ENCODE measurements around the gene PDX1.

Gene PDX1

DNA sequence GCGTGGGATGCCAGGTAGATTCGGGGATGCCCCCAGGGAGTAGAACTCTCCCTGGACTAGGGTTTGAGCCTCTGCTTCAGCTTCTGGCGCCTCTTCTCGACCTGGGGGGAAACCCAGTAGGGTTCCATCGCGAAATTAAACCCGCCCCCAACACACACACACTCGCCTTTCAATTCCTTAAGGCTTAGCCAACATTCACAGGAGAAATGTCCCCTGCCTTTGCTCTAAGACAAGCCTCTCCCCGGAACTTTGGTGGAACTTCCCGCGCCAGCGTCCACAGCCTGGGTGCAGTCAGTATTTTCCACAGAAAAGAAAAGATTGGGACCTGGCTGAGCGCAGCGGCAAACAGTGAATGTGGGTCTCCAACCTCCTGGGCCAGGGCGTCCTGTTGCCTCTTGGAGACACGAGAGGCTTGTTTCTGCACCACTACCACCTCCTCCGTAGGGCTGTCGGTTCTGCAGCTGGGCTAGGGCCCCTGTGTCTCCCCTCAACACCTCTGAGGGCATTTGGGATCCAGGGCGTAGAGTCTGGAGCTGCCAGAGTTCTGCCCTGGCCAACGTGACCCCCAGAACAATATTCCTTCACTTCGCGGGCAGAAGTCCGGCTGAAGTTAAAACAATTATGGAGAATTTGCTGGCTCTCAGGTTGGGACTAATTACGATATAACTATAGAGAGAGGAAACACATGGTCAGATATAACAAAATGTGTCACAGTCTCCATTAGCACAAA, 3.2 kb downstream of the PDX1 start:
- DNase-seq (ENCODE audit: low read depth) = no peak

DNA sequence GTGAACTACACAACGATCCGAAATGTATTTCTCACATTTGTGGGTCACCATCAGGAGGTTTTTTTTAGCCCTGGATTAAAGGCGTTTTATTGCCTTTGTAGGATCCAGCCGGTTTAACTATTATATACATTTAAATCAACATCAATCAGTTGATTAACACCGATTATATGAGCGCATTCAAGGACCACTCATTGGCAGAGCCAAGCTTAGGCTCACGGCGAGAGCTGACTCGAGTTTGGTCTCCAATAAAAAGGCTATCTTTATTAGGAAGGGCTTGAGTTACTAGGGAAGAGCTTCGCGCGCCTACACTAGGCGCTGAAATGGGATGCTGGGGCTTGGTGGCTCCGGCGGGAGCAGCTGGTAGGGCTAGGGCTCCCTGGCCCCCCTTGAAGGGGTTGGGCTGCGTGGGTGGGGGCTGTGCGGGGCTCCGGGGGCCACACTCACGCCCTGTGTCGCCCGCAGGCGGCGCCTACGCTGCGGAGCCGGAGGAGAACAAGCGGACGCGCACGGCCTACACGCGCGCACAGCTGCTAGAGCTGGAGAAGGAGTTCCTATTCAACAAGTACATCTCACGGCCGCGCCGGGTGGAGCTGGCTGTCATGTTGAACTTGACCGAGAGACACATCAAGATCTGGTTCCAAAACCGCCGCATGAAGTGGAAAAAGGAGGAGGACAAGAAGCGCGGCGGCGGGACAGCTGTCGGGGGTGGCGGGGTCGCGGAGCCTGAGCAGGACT, 4.2 kb downstream of the PDX1 start:
- no peak for DNase-seq (ENCODE audit: low read depth)

DNA sequence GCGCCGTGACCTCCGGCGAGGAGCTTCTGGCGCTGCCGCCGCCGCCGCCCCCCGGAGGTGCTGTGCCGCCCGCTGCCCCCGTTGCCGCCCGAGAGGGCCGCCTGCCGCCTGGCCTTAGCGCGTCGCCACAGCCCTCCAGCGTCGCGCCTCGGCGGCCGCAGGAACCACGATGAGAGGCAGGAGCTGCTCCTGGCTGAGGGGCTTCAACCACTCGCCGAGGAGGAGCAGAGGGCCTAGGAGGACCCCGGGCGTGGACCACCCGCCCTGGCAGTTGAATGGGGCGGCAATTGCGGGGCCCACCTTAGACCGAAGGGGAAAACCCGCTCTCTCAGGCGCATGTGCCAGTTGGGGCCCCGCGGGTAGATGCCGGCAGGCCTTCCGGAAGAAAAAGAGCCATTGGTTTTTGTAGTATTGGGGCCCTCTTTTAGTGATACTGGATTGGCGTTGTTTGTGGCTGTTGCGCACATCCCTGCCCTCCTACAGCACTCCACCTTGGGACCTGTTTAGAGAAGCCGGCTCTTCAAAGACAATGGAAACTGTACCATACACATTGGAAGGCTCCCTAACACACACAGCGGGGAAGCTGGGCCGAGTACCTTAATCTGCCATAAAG, 4.8 kb downstream of the PDX1 start:
- DNase-seq (ENCODE audit: low read depth) = no peak

DNA sequence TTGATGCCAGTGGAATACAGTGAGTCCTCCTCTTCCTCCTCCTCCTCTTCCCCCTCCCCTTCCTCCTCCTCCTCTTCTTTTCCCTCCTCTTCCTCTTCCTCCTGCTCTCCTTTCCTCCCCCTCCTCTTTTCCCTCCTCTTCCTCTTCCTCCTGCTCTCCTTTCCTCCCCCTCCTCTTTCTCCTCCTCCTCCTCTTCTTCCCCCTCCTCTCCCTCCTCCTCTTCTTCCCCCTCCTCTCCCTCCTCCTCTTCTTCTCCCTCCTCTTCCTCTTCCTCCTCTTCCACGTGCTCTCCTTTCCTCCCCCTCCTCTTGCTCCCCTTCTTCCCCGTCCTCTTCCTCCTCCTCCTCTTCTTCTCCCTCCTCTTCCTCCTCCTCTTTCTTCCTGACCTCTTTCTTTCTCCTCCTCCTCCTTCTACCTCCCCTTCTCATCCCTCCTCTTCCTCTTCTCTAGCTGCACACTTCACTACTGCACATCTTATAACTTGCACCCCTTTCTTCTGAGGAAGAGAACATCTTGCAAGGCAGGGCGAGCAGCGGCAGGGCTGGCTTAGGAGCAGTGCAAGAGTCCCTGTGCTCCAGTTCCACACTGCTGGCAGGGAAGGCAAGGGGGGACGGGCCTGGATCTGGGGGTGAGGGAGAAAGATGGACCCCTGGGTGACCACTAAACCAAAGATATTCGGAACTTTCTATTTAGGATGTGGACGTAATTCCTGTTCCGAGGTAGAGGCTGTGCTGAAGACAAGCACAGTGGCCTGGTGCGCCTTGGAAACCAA, 5.6 kb downstream of the PDX1 start:
- no peak for DNase-seq (ENCODE audit: low read depth)

DNA sequence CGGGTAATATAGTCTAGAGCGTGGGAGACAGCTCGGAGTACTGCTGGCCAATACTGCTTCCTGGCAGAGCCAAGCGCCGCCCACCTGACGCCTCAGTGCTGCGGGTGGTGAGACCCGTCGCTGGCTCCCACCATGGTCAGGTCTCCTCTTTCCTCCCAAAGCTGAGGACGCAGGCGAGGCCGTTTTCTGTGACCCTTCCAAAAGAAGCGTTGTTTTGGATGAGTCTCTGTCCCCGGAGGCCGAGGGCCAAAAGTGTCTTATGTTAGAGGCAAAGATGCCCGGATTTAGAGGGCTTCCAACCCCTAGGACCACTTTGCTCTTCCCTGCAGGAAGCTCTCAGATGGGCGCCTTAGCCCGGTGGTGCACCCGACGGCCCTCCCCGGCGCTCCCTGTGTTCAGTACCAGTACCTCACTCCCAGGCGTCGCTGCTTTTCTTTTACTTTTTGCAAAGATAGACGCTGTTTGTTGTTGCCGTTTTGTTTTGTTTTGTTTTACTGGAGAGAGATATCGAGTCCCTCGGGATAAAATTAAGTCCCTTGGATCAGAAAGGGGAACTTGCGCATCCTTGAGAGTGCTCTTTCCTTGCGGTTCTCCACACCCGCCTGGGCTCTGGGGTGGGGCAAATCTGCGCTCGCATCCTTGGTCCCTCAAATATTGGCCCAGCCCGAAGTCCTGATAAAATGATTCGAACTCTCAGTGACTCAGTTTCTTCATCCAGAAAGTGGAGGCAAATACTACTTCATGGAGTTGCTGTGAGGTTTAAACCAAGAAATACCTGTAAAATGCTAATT, 7.0 kb downstream of the PDX1 start:
- no peak for DNase-seq (ENCODE audit: low read depth)

DNA sequence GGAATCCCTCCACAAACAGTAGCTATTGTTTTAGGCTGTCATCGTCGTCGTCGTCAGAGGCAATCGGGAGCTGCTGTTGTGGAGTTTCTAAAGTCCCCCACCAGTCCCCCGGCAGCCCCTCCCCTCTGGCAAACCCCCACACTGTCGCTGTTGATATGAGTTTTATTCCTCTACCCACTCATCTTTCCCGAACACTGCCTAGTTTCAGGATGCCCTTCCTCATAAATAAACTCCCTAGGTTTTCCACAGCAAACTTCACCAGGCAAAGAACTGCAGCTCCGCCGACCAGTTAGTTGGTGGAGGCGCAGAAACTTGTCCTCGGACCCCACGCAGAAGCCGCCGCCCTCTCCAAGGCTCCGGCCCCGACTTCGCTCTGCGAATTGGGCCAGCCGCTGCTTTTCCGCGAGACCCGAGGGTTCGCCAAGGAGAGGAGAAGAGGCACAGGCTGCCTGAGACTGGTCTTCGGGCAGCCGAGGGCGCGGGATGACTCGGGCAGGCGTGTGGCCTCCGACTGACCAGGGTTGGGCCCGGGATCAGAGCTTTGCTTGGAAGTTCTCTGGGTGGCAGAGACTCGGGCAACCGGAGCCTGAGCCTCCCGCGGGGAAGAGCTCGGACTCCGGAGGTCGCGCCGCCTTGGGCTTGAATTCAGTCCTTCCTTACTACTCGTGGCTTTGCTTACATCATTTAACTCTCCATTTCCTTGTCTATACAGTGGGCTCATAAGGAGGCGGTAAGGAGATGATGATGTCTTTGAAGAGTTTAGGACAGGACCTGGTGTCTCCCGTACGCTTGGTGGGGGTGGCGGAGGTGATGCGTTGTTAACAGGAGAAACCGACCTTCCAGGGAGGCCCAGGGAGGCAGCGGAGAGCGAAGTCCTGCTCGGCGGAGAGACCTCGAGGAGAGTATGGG, 7.9 kb downstream of the PDX1 start:
- no peak for DNase-seq (ENCODE audit: low read depth)

DNA sequence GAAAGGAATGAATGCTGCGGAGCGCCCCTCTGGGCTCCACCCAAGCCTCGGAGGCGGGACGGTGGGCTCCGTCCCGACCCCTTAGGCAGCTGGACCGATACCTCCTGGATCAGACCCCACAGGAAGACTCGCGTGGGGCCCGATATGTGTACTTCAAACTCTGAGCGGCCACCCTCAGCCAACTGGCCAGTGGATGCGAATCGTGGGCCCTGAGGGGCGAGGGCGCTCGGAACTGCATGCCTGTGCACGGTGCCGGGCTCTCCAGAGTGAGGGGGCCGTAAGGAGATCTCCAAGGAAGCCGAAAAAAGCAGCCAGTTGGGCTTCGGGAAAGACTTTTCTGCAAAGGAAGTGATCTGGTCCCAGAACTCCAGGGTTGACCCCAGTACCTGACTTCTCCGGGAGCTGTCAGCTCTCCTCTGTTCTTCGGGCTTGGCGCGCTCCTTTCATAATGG, 8.6 kb downstream of the PDX1 start:
- DNase-seq (ENCODE audit: low read depth) = no peak

DNA sequence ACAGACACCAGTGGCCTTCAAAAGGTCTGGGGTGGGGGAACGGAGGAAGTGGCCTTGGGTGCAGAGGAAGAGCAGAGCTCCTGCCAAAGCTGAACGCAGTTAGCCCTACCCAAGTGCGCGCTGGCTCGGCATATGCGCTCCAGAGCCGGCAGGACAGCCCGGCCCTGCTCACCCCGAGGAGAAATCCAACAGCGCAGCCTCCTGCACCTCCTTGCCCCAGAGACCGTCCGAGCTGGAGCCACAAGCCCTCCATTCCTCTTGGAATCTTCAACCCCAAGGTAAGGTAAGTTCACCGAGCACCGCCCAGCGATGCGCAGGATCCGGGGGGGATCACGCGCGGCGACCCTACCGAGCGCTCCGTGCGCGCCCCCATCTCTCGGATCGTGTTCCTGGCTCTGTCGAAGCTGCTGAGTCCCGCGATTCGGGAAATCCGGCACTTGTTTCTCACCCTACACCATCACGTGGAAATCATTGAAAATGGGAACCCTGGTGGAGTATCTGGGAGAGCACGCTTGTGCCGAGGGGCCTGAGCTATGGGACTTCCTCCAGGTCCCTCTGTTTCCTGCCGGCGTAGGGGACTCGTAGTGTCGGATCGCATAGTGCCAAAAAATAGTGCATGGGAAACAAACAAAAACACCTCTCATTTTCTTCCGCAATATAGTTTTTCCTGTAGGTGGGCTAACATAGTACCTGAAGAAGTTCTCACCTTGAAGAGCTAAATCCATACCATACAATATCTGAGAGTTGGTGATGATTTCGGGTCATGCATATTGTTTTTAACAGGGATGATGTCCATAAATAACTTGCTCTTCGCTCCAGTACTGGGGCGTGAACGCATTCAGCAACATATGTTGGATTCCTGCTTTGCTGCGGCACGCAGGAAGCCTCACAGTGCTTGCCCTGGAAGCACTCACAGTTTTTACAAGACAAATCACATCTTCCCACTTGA, 9.3 kb downstream of the PDX1 start:
- no peak for DNase-seq (ENCODE audit: low read depth)

DNA sequence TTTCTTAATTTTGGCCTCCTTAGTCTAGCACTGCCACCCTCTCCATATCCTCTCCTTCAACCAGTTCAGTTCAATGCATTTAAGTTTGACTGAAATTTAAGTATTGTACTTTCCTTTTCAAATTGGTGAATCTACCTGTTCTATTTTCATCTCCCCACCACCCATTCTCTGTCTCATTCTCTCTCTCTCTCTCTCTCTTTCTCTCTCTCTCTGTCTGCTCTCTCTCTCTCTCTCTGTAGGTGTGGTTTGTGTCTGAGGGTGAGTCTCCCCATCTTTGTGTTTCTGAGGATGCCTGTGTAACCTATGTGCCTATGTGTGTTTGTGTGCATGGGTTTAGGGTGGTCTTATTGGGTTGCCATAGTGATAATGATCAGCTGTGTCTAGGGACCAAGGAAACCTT, 10.1 kb downstream of the PDX1 start:
- DNase-seq (ENCODE audit: low read depth) = no peak

DNA sequence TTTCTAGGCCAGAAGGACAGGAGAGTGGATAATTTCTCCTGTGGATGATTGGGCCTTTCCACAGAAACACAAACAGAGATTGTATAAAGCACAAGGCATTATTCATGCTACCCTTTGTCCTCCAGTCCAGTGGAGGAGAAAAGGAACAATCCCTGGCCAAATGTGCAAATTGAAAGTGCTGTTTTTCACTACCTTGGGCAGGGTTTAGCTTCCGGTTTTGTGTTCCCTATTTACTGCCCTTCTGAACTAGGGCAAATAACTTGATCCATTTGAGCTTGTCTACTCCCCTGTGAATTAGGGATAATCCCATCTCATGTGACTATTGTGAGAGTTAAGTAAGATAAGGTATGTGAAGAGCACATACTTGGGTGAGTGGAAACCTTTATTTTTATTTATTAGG, 13.3 kb downstream of the PDX1 start:
- no peak for DNase-seq (ENCODE audit: low read depth)

DNA sequence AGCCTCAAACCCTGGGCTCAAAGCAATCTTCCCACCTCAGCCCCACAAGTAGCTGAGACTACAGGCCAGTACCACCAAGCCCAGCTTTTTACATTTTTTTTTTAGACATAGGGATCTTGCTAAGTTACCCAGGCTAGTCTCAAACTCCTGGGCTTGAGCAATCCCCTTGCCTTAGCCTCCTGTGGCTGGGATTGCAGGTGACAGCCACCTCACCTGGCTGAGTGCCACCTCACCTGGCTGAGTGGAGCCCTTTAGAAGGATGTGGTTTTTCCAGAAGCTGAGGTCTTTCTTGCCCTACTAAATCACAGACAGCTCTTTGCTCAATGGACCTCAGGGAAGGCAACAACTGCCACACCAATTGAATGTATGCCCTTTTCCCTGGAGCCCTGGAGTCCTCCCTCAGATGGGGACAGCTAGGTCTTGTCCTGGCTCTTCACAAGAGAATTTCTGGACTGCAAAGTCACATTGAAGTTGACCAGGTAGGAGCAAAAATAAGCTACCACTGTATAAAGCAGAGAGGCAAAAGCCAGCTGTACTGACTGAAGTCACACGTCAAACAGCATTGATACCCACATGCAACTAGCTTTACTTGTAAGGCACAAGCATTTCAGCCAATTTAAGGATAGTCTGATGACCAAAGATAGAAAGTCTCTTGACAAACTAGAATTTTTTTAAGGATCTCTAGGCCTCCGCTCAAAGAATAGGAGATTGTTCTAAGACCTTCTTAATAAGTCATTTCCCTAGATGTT, 14.0 kb downstream of the PDX1 start:
- DNase-seq (ENCODE audit: low read depth) = no peak

DNA sequence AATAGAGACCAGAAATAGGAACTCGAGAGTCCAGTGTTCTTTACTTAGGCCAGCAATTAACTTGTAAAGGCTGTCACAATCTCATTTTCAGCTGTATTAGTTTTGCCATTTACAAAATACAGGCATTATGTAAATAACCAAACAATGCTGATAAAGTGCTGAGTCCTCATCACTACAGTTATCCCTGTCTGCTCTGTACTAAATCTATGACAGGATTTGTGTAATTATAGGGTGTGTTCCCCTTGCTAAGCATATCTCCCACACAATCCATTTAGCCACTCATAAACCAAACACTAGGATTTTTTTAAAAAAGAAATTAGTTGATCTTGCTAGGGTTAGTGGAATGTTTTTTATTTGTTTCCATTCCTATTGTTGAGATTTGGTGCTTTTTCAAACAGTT, 23.2 kb downstream of the PDX1 start:
- no peak for DNase-seq (ENCODE audit: low read depth)

DNA sequence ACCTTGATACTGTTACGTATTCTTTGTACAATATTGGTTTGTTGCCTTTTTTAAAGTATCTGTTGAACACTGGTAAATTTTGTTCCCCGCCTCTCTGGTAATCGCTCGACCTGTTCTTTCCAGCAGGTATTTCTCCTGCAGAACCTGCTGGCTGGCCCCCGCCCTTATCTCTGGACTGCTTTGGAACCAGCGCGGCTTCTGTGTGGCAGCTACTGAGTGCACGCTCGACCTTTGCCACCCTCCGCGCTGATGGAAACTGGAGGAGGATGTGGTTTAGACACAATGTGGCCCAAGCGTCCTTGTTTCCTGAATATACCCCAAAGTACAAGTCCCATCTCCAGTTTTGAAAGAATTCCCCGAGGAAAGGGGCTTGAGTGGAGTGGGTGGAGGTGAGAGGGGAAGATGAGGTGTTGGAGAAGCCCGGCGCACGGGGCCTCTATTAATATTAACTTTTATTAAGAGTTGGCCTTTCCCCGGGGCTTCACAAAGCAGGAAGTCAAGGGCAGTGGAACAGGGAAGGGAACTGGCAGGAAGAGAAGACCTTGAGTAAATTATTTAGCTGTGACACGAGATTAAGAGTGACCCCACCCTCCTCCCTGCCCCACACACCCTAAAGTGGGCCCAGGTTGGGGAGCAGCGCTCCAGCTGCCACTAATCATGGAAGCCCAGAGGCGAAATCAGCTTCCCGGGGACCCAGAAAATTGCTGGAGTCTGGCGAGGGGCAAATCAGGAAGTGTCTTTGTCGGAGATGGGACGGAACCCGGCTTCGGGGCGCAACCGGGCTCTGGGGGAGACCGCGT, 33.3 kb downstream of the PDX1 start:
- DNase-seq (ENCODE audit: low read depth) = no peak

DNA sequence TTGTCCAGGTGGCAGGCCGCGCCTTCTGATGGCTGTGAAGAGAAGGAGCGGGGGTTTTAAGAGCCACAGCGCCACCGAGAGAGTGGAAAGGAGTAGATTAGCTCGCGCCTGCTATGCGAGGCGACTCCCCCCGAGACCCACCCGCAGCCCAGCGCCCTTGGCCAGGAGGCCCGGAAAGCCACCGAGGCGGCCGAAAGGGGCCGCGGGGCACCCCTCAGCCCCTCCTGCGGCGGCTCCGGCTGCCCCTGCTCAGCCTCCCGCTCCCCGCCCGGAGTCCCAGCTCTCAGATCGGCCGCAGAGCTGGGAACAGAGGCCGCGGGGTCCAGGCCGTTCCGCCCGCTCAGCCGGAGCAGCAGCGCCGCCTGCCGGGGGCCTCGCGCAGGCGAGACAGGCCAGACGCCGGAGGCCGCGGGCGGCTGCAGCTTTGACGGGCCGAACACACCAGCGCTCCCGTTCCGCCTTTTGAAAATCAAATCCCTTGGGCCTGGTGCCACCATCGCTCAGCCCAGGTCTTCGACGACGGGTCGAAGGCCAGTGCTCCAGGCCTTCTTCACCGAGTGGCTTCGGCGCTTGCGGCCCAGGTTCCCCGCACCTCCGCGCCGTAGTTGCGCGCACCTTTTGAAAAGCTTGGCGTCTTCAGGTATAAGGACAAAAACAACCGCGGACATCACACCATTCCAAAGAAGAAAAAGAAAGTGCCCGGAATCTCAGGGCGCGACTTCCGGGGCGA, 34.0 kb downstream of the PDX1 start:
- DNase-seq (ENCODE audit: low read depth) = peak; percentile 64

DNA sequence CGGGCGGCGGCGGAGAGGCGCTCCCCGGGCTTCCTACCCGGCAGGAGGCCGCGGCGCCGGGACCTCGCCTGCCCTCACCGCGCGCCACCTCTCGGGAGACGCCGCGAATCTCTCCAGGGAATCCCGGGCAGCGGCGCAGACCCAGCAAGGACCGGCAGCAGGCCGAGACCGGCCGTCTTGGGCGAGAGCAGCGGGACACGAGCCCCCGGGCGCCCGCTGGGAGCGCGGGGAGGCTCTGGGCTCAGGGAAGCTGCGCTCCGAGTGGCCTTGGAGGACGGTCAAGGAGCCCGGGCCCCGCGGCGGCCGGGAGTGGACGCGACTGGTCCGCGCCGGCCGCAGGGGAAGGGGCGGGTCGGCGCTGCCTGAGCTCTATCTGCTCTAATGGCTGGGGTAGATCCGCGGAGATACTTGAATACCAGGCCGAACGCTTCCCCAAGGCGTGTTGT, 34.6 kb downstream of the PDX1 start:
- no peak for DNase-seq (ENCODE audit: low read depth)

DNA sequence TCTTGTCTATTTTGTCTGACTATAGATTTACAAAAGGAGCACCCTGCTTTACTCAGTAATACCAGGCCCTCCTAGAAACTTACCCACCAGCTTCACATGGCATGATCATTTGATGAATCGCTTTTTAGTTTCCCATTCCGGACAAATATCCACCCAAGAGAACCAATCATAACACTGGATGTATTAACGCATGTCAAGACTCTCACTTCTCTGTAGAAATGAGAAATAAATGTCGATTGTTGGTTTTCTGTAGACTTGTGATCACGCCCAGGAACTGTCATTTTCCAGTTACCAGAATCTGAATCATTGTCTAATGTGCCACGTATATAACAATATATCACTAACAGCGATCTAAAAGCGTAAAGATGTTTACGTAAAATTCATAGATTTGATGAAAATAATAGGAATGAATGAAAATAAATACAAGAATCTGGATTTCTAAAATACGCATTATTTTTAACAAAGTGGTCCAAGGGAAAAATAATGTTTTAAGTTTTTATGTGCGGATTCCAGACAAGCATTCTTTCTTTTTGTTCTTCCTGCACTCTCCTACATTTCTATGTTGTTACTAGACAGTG, 35.3 kb downstream of the PDX1 start:
- DNase-seq (ENCODE audit: low read depth) = no peak
